ENCODE data around the gene C3orf33.
A peak's percentile ranks its signal among the peaks of the same experiment; 100 is the strongest.
"Not testable (repeated sequence)": the region's sequence is repeated elsewhere in the genome, so short reads cannot be mapped to it uniquely, and the experiment has no call there.

The C3orf33 gene

GRCh38 chr3:155805802-155806618, at the start of gene C3orf33:
TSS of gene C3orf33 (minus strand) at chr3:155806278. CDS start at chr3:155806252, 26 bp downstream.
- DNase-seq (ENCODE audit: low spot score) = peak; percentile 77

DNA sequence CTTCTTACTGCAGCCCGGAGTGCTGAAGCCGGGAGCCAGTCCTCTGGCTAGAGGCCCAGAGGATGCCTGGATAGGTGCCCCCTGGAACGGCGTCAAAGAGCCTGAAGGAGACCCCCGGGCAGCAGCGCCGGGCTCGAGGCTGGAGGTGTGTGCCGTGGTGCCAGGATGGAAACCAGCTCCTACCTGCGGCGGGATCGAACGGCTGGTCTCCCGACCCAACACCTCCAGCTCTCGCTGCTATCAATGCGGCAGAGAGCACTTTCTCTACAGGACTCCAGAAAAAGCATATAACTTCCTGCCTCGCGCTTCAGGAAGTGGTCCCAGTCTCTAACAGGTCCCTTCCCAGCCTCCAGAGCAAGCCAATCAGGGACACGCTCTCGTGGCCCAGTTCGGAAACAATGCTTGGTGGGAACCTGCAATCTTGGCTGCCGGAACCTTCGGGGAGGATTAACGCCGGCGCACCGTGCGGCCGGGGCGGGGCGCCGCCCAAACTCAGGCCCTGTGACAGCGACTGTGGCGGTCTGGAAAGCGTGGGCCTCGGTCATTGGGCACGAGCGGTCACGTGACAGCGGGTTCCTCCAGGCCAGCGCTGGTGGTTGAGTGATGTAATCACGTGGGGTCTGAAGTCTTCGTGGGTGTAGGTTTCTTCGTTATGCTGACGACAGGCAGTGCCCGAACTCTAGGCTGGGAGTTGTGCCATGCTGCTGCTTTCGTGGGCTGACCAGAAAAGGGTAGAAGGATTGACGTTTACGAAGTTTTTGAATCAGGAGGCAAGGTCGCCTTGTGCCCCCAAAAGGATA, 48.3 kb upstream of the C3orf33 start, which contains the start of gene SLC33A1:
Gene SLC33A1 (minus strand): TSS at position 287 of the 800 bp plus-strand sequence. CDS start 430 bp downstream, outside the sequence.
- peak; percentile 99 for DNase-seq (ENCODE audit: low spot score)

GRCh38 chr3:155853214-155854140, 47.4 kb upstream of the C3orf33 start:
- peak; percentile 7 for DNase-seq (ENCODE audit: low spot score)

DNA sequence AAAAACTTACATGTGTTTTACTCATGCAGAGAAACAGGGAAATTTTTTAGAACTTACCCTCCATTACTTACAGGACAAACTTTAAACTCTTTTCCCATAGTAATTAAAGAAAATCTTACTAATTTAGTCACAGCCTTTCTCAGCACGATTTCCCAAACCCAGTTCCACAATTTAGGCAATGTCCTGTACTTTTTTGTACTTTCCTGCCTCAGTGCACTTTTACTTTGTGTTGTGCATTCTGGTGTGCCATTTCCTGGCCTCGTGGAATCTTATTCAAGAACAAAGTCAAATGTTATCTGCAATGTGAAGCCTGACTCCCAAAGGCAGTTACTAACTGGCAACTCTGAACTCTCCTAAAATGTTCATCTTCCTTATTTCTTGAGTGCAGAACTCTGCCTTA, 46.3 kb upstream of the C3orf33 start:
- DNase-seq (ENCODE audit: low spot score) = no peak

DNA sequence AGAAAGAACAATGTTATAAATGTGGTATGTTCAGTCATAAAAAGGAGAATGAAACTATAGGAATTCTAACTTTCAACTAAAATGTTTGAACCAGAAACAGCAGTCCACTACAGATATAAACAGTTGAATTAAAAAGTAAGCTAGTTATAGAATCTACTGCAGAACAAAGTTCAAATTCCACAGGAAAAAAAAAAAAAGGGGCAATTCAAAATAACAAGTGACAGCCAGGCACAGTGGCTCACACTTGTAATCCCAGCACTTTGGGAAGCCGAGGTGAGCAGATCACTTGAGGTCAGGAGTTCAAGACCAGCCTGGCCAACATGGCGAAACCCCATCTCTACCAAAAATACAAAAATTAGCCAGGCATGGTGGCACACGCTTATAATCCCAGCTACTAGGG, 43.3 kb upstream of the C3orf33 start:
- DNase-seq (ENCODE audit: low spot score) = not testable (repeated sequence)

DNA sequence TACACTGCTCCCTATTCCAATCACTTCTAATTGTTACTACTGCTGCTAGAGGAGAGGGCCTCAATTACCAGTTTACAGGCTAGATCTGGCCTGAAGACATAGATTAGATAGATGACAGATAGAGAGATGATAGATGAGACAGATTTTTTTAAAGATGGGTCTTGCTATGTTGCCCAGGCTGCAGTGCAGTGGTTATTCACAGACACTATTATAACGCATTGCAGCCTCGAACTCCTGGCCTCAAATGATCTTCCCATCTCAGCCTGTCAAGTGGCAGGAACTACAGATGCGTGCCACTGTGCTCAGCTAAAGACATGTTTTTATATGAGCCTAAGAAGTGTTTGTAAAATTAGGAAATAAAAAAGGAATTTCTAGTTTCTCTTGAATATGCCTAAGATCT, 41.9 kb upstream of the C3orf33 start:
- DNase-seq (ENCODE audit: low spot score) = no peak

DNA sequence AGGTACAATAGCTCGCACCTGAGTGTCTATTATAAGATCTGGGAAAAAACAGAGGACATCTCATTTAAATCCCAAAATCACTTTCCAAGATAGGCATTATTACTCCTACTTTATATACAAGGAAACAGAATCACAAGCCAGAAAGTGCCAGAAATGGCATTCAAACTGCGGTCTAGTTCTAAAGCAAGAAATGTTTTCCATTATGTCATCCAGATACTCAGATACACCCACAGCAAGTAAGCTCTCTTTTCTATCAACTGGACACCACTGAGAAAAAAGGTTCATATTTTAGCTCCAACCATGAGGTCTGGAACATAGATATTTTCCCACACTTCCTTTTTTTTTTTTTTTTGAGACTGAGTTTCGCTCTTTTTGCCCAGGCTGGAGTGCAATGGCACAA, 40.0 kb upstream of the C3orf33 start:
- DNase-seq (ENCODE audit: low spot score) = no peak

DNA sequence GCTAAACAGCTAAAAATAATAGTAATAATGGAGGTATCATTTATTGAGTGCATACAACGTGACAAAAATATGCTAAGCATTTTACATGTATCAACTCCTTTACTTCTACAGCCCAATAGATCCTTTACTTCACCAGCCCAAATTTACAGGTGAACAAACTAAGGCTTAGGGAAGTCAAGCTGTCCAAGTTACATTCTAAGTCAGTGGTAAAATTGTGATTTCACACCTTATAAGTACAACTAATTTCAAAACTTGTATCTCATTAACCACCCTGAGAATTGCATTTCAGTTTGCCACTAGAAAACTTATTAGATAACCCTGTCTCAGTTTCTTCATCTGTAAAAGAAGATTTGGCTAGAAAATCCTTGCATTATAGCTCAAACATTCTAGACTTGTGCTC, 37.5 kb upstream of the C3orf33 start:
- DNase-seq (ENCODE audit: low spot score) = no peak

DNA sequence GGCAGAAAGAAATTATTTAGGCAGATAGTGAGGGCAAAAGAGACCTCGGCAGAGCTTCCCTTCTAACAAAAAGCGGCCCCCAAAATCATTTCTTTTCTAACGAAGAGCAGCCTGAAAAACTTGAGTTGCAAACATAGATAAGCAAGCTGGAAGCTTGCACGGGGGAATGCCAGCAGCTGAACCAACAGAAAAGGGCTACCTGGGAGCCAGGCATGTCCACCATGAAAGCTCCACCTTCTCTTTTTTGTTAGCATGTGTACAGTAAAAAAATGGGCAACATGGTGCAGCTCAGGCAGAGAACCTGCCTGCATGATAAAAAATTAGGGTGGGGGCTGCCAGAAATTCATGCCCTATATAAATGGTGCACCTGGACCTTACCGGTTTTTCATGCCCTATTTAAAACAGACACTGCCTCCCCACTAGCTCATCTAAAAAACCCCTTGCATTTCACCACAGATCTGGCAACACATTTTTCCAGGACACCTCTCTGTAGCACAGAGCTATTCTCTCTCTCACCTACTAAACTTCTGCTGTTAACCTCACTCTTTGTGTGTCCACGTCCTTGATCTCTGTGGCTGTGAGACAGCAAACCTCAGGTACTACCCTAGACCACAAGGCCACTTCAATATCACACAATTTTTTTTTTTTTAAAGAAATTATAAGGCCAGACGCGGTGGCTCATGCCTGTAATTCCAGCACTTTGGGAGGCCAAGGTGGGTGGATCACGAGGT, 29.4 kb upstream of the C3orf33 start:
- DNase-seq (ENCODE audit: low spot score) = no peak

DNA sequence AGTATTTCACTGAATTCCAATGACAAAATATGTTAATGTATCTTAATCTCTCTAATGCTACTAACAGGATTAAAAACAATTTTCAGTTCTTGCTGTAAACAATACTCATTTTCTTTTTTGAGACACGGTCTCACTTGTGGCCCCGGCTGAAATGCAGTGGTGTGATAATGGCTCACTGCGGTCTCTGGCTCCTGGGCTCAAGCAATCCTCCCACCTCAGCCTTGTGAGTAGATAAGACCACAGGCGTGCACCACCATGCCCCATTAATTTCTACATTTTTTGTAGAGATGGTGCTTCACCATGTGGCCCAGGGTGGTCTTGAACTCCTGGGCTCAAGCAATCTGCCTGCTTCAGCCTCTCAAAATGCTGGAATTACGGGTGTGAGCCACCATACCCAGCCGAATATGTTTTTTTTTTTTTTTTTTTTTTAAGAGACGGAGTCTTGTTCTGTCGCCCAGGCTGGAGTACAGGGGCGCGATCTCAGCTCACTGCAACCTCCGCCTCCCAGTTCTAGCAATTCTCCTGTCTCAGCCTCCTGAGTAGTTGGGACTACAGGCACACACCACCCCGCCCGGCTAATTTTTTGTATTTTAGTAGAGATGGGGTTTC, 22.5 kb upstream of the C3orf33 start:
- DNase-seq (ENCODE audit: low spot score) = not testable (repeated sequence)

DNA sequence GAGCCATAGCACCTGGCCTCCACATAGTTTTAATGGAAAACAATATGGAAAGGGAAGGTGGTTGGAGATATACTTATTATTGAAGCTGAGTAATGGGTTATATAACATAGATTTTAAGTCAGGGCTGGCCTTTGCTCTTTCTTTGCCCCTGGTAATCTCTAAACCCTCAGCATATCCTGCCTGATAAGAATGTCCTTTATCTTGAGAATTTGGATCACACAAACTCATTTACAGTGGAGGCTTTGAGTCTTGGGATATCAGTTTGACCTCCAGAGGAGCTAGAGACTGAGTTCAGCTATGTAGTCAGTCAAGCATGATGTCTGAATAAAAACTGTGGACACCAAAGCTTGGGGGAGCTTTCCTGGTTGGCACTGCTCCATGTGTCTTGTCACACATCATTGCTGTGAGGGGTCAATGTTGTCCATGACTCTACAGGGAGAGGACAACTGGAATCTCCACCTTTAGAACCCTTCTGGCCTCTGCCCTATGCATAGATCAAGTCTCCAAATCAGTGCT, 9.0 kb upstream of the C3orf33 start:
- no peak for DNase-seq (ENCODE audit: low spot score)

DNA sequence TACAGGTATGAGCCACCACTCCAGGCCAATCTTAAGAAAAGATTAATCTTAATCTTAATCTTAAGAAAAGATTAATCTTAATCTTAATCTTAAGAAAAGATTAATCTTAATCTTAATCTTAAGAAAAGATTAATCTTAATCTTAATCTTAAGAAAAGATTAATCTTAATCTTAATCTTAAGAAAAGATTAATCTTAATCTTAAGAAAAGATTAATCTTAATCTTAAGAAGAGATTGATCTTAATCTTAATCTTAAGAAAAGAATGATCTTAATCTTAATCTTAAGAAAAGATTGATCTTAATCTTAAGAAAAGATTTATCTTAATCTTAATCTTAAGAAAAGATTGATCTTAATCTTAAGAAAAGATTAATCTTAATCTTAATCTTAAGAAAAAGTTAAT, 7.1 kb upstream of the C3orf33 start:
- not testable (repeated sequence) for DNase-seq (ENCODE audit: low spot score)

GRCh38 chr3:155809181-155809580, 3.1 kb upstream of the C3orf33 start:
- DNase-seq (ENCODE audit: low spot score) = no peak

- DNase-seq (ENCODE audit: low spot score) = no peak
Measured at GRCh38 chr3:155807823-155808222, 1.7 kb upstream of the C3orf33 start.

- peak; percentile 2 for DNase-seq (ENCODE audit: low spot score)
Measured at GRCh38 chr3:155805204-155805801, 775 bp downstream of the C3orf33 start.

GRCh38 chr3:155804323-155804722, 1.8 kb downstream of the C3orf33 start:
- no peak for DNase-seq (ENCODE audit: low spot score)

DNA sequence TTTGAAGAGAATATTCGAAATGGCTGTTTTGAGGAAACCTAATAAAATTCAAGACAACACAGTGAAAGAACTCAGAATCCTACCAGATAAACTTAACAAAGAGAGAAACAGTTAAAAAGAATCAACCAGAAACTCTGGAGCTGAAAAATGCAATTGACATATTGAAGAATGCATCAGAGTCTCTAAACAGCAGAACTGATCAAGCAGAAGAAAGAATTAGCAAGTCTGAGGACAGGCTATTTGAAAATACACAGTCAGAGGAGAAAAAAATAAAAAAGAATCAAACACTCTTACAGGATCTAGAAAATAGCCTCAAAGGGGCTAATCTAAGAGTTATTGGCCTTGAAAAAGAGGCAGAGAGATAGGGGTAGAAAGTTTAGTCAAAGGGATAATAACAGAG, 13.5 kb downstream of the C3orf33 start:
- no peak for DNase-seq (ENCODE audit: low spot score)

DNA sequence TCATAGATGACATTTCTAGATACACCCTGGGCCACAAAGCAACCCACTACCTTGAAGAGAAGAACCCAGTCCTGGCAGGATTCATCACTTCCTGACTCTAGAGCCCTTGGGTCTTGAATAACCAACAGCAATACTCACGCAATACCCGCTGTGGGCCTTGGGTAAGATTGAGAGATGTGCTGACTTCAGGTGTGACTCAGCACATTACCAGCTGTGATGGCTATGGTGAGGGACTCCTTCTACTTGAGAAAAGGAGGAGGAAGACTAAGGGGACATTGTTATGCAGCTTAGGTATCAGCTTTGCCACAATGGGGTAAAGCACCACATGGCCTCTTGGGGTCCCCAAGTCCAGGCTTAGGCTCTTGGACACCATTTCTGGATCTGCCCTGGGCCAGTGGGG, 14.9 kb downstream of the C3orf33 start:
- DNase-seq (ENCODE audit: low spot score) = no peak

- DNase-seq (ENCODE audit: low spot score) = no peak
Measured at GRCh38 chr3:155790272-155790925, 15.7 kb downstream of the C3orf33 start.

All from CD4-positive, alpha-beta T cell treated with Interleukin-6 at 100 ng/mL for 8 hours (primary cell).